Mucosa of gallbladder (tissue), 1 donor: Measurements from ENCODE around the gene CRTAC1. TPM values are rescaled to one million over a fixed set of nuclear protein-coding genes. Genes with fewer than 3 reads are reported as not detected.
"Not testable (repeated sequence)": the region's sequence is repeated elsewhere in the genome, so short reads cannot be mapped to it uniquely, and the experiment has no call there.

Experiments used
- DNase-seq: peaks from one replicate; pipeline ENCODE4 v3.0.0-alpha.2; 2020; ENCODE audit warnings: low spot score
- total RNA-seq: library from RNA; stranded (reverse); gene quantifications from one replicate; pipeline ENCODE4 v1.2.1, GENCODE V29; 2021
- donor health status: DM: no; HTN: no; CAD: no.

The CRTAC1 gene
- total RNA-seq, 1 donor from 2014 or later, result 1.6 TPM

- no peak for DNase-seq
Measured at GRCh38 chr10:97842656-97843280, 187.7 kb downstream of the CRTAC1 start.

DNA sequence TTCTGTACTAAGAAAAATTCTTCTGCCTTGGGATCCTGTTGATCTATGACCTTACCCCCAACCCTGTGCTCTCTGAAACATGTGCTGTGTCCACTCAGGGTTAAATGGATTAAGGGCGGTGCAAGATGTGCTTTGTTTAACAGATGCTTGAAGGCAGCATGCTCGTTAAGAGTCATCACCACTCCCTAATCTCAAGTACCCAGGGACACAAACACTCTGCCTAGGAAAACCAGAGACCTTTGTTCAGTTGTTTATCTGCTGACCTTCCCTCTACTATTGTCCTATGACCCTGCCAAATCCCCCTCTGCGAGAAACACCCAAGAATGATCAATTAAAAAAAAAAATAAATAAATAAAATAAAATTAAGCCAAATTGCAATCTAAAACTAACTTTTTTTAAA, 188.3 kb downstream of the CRTAC1 start:
- not testable (repeated sequence) for DNase-seq

DNA sequence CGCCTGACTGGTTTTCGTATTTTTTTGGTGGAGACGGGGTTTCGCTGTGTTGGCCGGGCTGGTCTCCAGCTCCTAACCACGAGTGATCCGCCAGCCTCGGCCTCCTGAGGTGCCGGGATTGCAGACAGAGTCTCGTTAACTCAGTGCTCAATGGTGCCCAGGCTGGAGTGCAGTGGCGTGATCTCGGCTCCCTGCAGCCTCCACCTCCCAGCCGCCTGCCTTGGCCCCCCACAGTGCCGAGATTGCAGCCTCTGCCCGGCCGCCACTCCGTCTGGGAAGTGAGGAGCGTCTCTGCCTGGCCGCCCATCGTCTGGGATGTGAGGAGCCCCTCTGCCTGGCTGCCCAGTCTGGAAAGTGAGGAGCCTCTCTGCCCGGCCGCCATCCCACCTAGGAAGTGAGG, 189.3 kb downstream of the CRTAC1 start:
- DNase-seq, result not testable (repeated sequence)

GRCh38 chr10:97838091-97838490, 192.3 kb downstream of the CRTAC1 start:
- no peak for DNase-seq

DNA sequence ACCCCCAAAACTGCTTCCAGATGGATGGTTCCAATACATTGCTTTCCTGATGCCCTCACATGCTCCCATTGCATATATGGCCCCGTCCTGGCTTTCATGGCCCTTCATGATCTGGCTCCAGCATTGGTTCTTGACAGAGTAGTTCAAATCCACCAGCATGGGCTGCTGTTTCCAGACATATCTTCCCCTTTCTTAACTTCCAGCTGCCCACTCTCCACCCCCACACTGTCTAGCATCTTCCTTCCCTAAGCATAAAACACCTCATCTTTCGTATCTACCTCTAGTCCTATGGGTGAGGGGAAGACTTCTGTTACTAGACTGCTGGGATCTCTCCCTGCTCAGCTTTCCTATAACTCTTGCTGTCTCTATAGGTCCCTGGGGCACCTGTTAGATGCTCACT, 194.0 kb downstream of the CRTAC1 start:
- DNase-seq, result no peak

GRCh38 chr10:97831259-97831658, 199.2 kb downstream of the CRTAC1 start:
- DNase-seq, result no peak

DNA sequence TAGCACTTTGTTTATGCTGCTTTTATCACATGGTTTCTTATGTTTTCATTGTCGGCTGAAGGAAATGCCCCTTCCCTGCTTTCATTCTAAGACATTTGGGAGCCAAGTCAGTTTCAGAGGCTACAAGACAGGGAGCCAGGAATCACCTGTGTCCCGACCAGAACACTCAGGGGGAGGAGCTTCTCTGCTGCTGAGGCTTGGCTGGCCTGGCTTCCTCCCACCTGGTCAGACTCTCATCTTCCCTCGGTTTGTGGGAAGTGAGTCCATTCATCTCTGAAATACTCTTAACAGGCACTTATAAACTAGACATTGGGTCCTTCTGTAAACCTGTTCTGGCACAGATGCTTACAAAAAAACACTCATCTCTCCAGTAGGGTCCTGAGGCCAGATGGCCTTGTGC, 200.4 kb downstream of the CRTAC1 start:
- no peak for DNase-seq

GRCh38 chr10:97828721-97829120, 201.7 kb downstream of the CRTAC1 start:
- no peak for DNase-seq

DNA sequence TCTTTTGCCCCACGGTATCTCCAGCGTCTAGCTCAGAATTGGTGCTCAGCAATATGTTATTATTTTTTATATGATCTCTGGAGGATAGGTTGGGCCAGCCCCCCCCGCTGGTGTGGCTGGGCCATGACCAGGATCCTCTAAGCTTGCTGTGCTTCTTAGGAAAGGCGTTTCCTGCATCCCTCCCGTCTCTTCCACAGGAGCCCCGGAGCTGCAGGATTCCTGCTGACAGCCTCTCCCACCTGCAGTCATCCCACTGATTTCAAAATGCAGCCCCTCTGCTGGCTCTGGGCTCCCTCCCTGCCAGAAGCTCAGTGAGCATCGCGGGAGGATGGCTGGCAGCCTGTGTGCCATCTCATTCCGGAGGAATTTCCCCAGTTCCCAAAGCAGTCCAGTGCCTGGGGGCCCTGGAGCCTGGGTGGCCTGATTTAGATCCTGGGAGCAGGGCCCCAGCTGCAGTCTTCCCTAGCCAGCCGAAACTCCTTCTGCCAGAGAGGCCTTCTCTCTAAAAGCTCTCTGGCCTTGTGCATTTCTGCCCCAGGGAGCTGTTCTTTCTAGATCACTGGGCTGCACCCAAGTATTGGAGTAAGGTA, 202.6 kb downstream of the CRTAC1 start:
- DNase-seq, result no peak

DNA sequence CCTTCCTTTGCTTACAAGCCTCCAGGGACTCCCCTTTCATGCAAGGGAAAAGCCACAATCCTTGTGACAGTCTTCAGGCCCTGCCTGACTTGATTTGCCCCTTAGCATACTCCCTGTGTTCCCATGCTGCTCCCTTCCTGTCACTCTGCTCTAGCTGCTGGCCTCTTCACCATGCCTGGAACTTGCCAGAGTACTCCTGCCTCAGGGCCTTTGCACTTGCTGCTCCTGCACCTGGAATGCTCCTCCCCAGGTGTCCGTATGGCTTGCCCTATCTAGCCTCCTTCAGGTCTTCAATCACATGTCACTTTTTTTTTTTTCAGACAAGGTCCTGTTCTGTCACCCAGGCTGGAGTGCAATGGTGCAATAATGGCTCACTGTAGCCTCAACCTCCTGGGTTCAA, 203.5 kb downstream of the CRTAC1 start:
- no peak for DNase-seq

- DNase-seq, result no peak
Measured at GRCh38 chr10:97825020-97825760, 205.2 kb downstream of the CRTAC1 start.

DNA sequence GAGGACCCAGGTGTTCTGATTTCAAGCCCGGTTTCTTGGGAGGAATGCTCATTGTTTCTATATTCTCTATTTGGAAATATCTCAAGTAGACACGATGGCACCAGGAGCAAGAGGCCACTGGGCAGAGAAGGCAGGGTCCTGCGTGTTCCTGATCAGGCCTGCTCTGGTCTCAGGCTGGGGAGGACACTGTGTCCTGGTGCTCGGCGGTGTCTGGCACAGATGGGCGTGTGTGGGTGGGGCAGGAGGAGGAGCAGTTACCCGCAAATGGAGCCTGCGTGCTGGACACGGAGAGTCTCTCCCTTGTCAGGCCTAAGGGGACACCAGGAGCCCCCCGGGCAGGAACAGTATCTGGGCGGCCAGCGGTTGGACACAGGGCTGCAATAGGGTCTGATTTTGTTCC, 206.7 kb downstream of the CRTAC1 start:
- peak; percentile 54 for DNase-seq

DNA sequence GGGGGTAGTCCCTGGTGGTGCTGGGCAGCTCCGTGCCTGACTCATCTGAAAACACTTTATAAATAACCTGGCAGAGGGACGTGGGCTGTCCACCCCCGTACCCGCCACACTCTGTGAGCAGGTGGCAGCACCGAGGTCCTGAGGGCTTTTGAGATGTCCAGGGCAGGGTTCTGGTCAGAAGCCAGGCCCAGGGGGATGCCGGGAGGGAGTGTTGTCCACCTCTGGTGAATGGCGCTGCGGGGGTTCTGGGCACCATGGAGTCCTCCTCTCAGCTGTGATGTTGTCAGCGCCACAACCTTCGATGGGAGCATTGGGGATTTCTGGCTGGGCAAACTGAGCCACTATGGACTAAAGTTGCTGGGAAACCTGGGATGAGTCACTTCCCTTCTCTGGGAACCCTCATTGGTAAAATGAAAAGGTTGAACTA, 208.1 kb downstream of the CRTAC1 start:
- no peak for DNase-seq

DNA sequence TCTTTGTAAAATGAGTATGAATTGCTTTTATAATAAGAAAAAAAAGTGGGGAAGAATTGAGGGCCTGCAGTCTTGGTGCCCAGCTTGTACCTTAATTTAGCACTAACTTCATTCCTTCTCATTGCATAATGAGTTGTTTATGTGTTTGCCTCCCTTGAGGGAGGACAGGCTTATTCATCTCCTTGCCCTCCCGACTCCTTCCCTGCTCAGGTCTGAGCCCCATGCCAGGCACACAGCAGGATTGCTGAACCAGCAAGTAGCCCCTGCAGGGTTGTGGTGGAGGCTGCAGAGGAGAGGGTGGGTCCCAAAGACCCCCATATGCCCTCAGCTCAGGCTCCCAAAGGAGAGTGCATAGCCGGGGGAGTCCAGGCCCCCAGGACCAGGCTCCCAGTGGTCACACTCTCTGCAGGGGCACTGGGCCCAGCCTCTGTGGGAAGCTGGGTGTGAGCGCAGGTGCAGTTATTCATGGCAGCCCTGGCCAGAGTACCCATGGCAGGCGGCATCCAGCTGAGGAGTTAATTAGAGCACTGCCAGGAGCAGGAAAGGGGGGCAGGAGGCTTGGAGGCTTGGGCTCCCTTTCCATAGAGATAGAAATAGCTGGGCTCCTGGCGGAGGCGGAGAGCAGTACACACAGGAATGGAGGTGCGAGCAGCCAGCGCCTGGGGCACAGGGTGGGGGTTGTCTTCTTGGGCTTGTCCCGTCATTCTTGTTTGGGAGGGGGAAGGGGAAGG, 208.9 kb downstream of the CRTAC1 start:
- no peak for DNase-seq

DNA sequence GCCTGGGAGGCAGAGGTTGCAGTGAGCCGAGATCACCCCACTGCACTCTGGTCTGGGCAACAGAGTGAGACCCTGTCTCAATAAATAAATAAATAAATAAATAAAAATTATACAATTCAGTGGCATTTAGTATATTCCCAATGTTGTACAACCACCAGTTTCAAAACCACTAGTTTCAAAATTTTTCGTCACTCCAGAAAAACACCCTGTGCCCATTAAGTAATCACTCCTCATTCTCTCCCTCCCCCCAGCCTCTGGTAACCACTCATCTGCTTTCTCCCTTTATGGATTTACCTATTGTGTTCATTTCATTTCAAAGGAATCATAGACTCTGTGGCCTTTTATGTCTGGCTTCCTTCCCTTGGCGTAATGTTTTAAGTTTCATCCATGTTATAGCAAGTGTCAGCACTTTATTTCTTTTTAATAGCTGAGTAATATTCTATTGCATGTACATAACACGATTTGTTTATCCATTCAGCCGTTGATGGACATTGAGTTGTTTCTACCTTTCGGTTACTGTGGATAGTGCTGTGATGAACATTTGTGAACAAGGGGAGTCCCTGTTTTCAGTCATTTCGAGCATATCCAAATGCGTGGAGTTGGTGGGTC, 210.2 kb downstream of the CRTAC1 start:
- no peak for DNase-seq

DNA sequence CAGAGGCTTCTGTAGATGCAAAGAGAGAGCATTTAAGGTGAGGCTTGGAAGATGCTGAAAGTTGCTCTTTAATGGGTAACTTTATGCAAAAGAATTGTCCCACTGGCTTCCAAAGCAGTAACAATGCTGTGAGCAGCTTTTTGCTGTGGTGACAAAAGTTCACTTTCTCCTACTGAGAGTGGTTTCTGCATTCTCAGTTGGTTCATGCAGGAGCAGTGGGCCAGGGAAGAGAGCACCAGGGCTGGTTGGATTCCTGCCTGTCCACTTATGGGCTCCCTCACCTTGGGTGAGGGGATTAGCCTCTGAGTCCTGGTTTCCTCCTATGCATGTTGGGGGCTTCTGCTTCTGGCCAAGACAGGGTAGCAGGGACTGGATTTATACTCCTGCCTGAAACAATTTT, 211.8 kb downstream of the CRTAC1 start:
- DNase-seq, result no peak

DNA sequence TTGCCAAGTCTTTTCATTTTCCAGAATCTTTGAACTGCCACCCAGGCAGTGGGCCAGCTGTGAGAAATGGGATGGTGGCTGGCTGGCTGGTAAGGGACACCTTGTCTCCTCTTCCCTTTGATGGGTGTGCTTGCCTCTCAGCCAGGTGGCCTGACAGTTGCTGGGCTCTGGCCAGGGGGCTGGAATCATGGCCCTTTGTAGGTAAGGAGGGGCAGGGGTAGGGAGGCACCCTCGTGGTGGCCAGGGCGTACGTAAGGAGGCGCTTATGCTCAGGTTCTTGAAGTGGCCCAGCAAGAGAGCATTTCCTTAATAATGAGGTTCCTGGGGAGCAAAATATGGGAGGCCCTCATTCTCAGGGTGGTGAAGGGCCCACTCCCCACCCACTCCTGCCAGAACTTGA, 213.8 kb downstream of the CRTAC1 start:
- DNase-seq, result no peak

Other genes with a start within 250 kb of the CRTAC1 start
- gene GOLGA7B, start 180.8 kb downstream of the CRTAC1 start, total RNA-seq, result 3.3 TPM
- 15.8 TPM for gene R3HCC1L, start 104.0 kb upstream of the CRTAC1 start, total RNA-seq
- 4.9 TPM for gene LOXL4, start 237.6 kb upstream of the CRTAC1 start, total RNA-seq